Endothelial cell of umbilical vein (primary cell): Measurements from ENCODE around the gene TRAPPC5. TPM values are rescaled to one million over a fixed set of nuclear protein-coding genes. Genes with fewer than 3 reads are reported as not detected.

Experiments
- BruUV-seq: library from RNA; stranded (reverse); fragments of 400-500 nt; replicated peaks from 2 replicates; lab custom pipeline; 2021; lab: Mats Ljungman, UMichigan
- CTCF ChIA-PET: fragments of 300-600, 350-600 bp; sonication (Branson Sonifier 250); formaldehyde crosslinking; loops from one replicate; lab custom pipeline; 2021; ENCODE audit warnings: antibody characterized with exemption, inconsistent platforms; lab: Charles Lee
- POLR2A ChIA-PET: fragments of 300-600, 350-600 bp; sonication (Branson Sonifier 250); formaldehyde crosslinking; loops from one replicate; lab custom pipeline; 2021; ENCODE audit warnings: antibody characterized with exemption, inconsistent platforms; lab: Charles Lee
- DNase-seq: peaks from one replicate; pipeline ENCODE4 v3.0.0-alpha.2; 2011; ENCODE audit warnings: low read depth, low spot score
- FAIRE-seq: peaks from 2 replicates; lab custom pipeline; 2011; peaks lifted over from hg19 to GRCh38; lab: Jason Lieb, UNC
- H2AFZ ChIP-seq: 2 replicates; pipeline ENCODE4 v1.6.0; 2012; ENCODE audit warnings: low read depth, low read length, control low read depth, inconsistent platforms
- H3K27ac ChIP-seq: 2 replicates; pipeline ENCODE4 v1.5.1; 2011; ENCODE audit warnings: low read depth, mild to moderate bottlenecking, control low read depth, low read length, moderate library complexity; ENCODE audit not compliant: insufficient read depth
- H3K27me3 ChIP-seq, 2 experiments: 2 replicates each; pipeline versions ENCODE4 v1.6.0 to v1.6.1; 2011; ENCODE audit warnings: low read length in 2 of 2, mixed read lengths in 1 of 2; ENCODE audit not compliant: control insufficient read depth in 2 of 2, insufficient read depth in 2 of 2
- H3K36me3 ChIP-seq, 2 experiments: 2 replicates in 1 of 2; 3 replicates in 1 of 2; pipeline ENCODE4 v1.5.1; 2011; ENCODE audit warnings: low read length in 2 of 2, mild to moderate bottlenecking in 1 of 2, moderate library complexity in 1 of 2; ENCODE audit not compliant: control insufficient read depth in 2 of 2, insufficient read depth in 2 of 2; ENCODE audit errors: extremely low read depth in 1 of 2
- H3K4me1 ChIP-seq: 3 replicates; pipeline ENCODE4 v1.5.1; 2011; ENCODE audit warnings: mild to moderate bottlenecking, low read length; ENCODE audit not compliant: control insufficient read depth, insufficient read depth; ENCODE audit errors: extremely low read depth
- H3K4me2 ChIP-seq: 2 replicates; pipeline ENCODE4 v1.6.1; 2011; ENCODE audit warnings: low read length, control low read depth, mixed read lengths; ENCODE audit not compliant: insufficient read depth
- H3K4me3 ChIP-seq, 3 experiments: fragments of 200-600 bp in 1 of 3; sonication (generic), shearing (Covaris generic) in 1 of 3; replicated peaks in 1 of 3; 2 replicates each; pipeline ENCODE4 v1.5.1; 2011 to 2016; ENCODE audit warnings: control low read depth in 3 of 3, low read length in 3 of 3, mild to moderate bottlenecking in 2 of 3, inconsistent platforms in 1 of 3, low read depth in 1 of 3, moderate library complexity in 1 of 3; ENCODE audit not compliant: insufficient read depth in 1 of 3
- H3K79me2 ChIP-seq: 2 replicates; pipeline ENCODE4 v1.6.0; 2012; ENCODE audit warnings: low read length, inconsistent platforms; ENCODE audit not compliant: control insufficient read depth, insufficient read depth
- H3K9ac ChIP-seq: replicated peaks from 2 replicates; pipeline ENCODE3; 2011; ENCODE audit warnings: low read length, control low read depth; ENCODE audit not compliant: insufficient read depth; ENCODE audit errors: extremely low read depth
- H3K9me1 ChIP-seq: replicated peaks from 3 replicates; pipeline ENCODE4 v1.6.0; 2011; ENCODE audit warnings: mild to moderate bottlenecking, low read length; ENCODE audit not compliant: control insufficient read depth, insufficient read depth; ENCODE audit errors: extremely low read depth
- H3K9me3 ChIP-seq: replicated peaks from 2 replicates; pipeline ENCODE4 v1.5.1; 2012; ENCODE audit warnings: low read length, inconsistent platforms; ENCODE audit not compliant: control insufficient read depth, insufficient read depth
- H4K20me1 ChIP-seq: replicated peaks from 2 replicates; pipeline ENCODE3; 2011; ENCODE audit warnings: mild to moderate bottlenecking, low read length; ENCODE audit not compliant: control insufficient read depth, insufficient read depth; ENCODE audit errors: extremely low read depth
- JUN ChIP-seq: IDR thresholded peaks from 2 replicates; pipeline ENCODE4 v1.6.1; 2011; ENCODE audit warnings: borderline replicate concordance, low read depth; ENCODE audit not compliant: insufficient read length, insufficient read depth
- POLR2A ChIP-seq: IDR thresholded peaks from 2 replicates; pipeline ENCODE4 v1.6.1; 2012; ENCODE audit warnings: low read depth, mild to moderate bottlenecking, control low read depth, low read length
- dilution Hi-C: fragments of 300-500 bp; cut with MboI; formaldehyde crosslinking; loops from one replicate; pipeline ENCODE4 v1.15.0; 2019; ENCODE audit warnings: low sequenced_read_pairs; ENCODE audit not compliant: extremely low pct_ligation_motif_present
- intact Hi-C: fragments of 100-400 bp; cut with micrococcal nuclease; formaldehyde crosslinking; loops from one replicate; pipeline ENCODE4 v1.10.0; 2022
- polyA plus RNA-seq, 4 experiments: library from polyadenylated mRNA; depleted of rRNA in 3 of 4; stranded (reverse) in 3 of 4; unstranded in 1 of 4; fragments of >200 nt; gene quantifications; 2 replicates each; pipeline versions ENCODE4 v1.2.1 to v1.2.3, GENCODE V29; 2011 to 2012; ENCODE audit warnings: missing spikeins in 1 of 4
- total RNA-seq: library from RNA; stranded (reverse); gene quantifications from 2 replicates; pipeline ENCODE4 v1.2.3, GENCODE V29; 2021
- TF ChIP-seq, protein P1 (sequence below), 2 donors: IDR thresholded peaks; 1 replicate in 1 of 2; 2 replicates in 1 of 2; pipeline ENCODE4 v1.5.1; 2011; ENCODE audit warnings: low read length in 2 of 2, mild to moderate bottlenecking in 2 of 2, moderate library complexity in 2 of 2, control low read depth in 1 of 2, inconsistent platforms in 1 of 2, low read depth in 1 of 2; ENCODE audit not compliant: insufficient read depth in 1 of 2; ENCODE audit errors: extremely low read depth in 1 of 2
- TF ChIP-seq, protein P2 (sequence below): IDR thresholded peaks from 2 replicates; pipeline ENCODE4 v1.6.1; 2011; ENCODE audit not compliant: insufficient read depth, insufficient read length

The TRAPPC5 gene
- total and polyA plus RNA-seq, 2 donors (not counting 3 experiments of a cell fraction or from before 2014, with no cell fraction given) = 114 to 172 TPM

GRCh38 chr19:7661744-7662538, 18.7 kb upstream of the TRAPPC5 start:
- Histone ChIP-seq H3K9me1 (no peaks in the 10 kb centered on the region), H3K9ac (no peak overlapping the region), H3K4me2 (no peak overlapping the region), H3K79me2 (no peaks in the 10 kb centered on the region), H4K20me1 (no peaks in the 10 kb centered on the region), H3K27ac (no peak overlapping the region), H3K27me3 (peaks cover 0 to 2% of the 10 kb centered on the region in 2 experiments), H3K4me1 (no peaks in the 10 kb centered on the region), H3K4me3 (no peak overlapping the region), H3K9me3 (no peaks in the 10 kb centered on the region), H3K36me3 (no peaks in the 10 kb centered on the region), H2AFZ (no peak overlapping the region)
- FAIRE-seq = no peak
- intact Hi-C loops (no loop called here), dilution Hi-C loops (no loop called here)
- POLR2A ChIA-PET = no interaction called here
- no TSS peak for BruUV-seq
- no peak for DNase-seq
- TF ChIP-seq, protein P1, sequence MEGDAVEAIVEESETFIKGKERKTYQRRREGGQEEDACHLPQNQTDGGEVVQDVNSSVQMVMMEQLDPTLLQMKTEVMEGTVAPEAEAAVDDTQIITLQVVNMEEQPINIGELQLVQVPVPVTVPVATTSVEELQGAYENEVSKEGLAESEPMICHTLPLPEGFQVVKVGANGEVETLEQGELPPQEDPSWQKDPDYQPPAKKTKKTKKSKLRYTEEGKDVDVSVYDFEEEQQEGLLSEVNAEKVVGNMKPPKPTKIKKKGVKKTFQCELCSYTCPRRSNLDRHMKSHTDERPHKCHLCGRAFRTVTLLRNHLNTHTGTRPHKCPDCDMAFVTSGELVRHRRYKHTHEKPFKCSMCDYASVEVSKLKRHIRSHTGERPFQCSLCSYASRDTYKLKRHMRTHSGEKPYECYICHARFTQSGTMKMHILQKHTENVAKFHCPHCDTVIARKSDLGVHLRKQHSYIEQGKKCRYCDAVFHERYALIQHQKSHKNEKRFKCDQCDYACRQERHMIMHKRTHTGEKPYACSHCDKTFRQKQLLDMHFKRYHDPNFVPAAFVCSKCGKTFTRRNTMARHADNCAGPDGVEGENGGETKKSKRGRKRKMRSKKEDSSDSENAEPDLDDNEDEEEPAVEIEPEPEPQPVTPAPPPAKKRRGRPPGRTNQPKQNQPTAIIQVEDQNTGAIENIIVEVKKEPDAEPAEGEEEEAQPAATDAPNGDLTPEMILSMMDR (IDR thresholded peaks at IDR 0.05; ENCODE audit: extremely low read depth in 1 of 2, insufficient read depth in 1 of 2, low read depth in 1 of 2, low read length in 2 of 2) = no peak
- TF ChIP-seq, protein P2, sequence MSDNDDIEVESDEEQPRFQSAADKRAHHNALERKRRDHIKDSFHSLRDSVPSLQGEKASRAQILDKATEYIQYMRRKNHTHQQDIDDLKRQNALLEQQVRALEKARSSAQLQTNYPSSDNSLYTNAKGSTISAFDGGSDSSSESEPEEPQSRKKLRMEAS = no peak
- TF ChIP-seq POLR2A (no peak), JUN (no peak)
- CTCF ChIA-PET = interaction anchor here (0.6 to 3.3 kb wide), 3 partner anchors 12 to 36 kb away, joined by 3 to 24 read pairs (median 5); partner anchors contain the start of gene TRAPPC5
